OCI-LY1 (cell line): ENCODE results near the gene LAG3.

ENCODE experiments used
- CTCF ChIP-seq: fragments of 200-600 bp; sonication (generic), shearing (Covaris generic); IDR thresholded peaks from 2 replicates; pipeline ENCODE4 v1.5.1; 2017; ENCODE audit warnings: mild to moderate bottlenecking, antibody characterized with exemption, low read length, moderate library complexity, mixed read lengths
- EZH2 ChIP-seq: fragments of 200-600 bp; sonication (generic), shearing (Covaris generic); IDR thresholded peaks from 2 replicates; pipeline ENCODE4 v1.8.0; 2017; ENCODE audit warnings: borderline replicate concordance, mixed run types, mild to moderate bottlenecking, antibody characterized with exemption, low read length, moderate library complexity, mixed read lengths

- TF ChIP-seq CTCF (peak; percentile 69), EZH2 (no peak)
Observed at GRCh38 chr12:6766651-6767349, 5.5 kb upstream of the LAG3 start.
